H1 (cell line): ENCODE results near the gene MAGI1. TPM values are rescaled to one million over a fixed set of nuclear protein-coding genes. Genes with fewer than 3 reads are reported as not detected.

Experiments
- CTCF ChIA-PET: fragments of 300-600 bp; sonication (Branson Sonifier 250); formaldehyde crosslinking; loops from one replicate; lab custom pipeline; 2021; ENCODE audit not compliant: partially characterized antibody; lab: Charles Lee
- POLR2A ChIA-PET: fragments of 300-600 bp; sonication (Branson Sonifier 250); formaldehyde crosslinking; loops from one replicate; lab custom pipeline; 2021; ENCODE audit warnings: inconsistent platforms; ENCODE audit not compliant: partially characterized antibody; lab: Charles Lee
- DNase-seq, 2 experiments: peaks; one replicate each; pipeline versions ENCODE4 v3.0.0 to v3.0.0-alpha.2; 2010 to 2022; ENCODE audit warnings: low spot score in 2 of 2, low read depth in 1 of 2, mixed read lengths in 1 of 2
- FAIRE-seq: peaks from 2 replicates; lab custom pipeline; 2011; peaks lifted over from hg19 to GRCh38; lab: Jason Lieb, UNC
- H2AFZ ChIP-seq: 2 replicates; pipeline ENCODE4 v1.8.1; 2012; ENCODE audit warnings: low read length, inconsistent platforms
- H2AK5ac ChIP-seq: 2 replicates; pipeline ENCODE4 v1.6.1; 2013; ENCODE audit warnings: low read depth, low read length
- H2BK120ac ChIP-seq: replicated peaks from 2 replicates; pipeline ENCODE3; 2013; ENCODE audit warnings: low read depth, low read length, inconsistent platforms
- H2BK12ac ChIP-seq: 2 replicates; pipeline ENCODE4 v1.6.1; 2013; ENCODE audit warnings: low read depth, low read length
- H2BK15ac ChIP-seq: 2 replicates; pipeline ENCODE4 v1.6.1; 2013; ENCODE audit warnings: low read length
- H2BK20ac ChIP-seq: 2 replicates; pipeline ENCODE4 v1.6.1; 2013; ENCODE audit warnings: low read length
- H2BK5ac ChIP-seq: 2 replicates; pipeline ENCODE4 v1.6.1; 2013; ENCODE audit warnings: low read depth, low read length
- H3K14ac ChIP-seq: 2 replicates; pipeline ENCODE4 v1.6.1; 2013; ENCODE audit warnings: inconsistent platforms; ENCODE audit not compliant: insufficient read length
- H3K18ac ChIP-seq: 2 replicates; pipeline ENCODE4 v1.6.1; 2013; ENCODE audit warnings: low read length; ENCODE audit errors: extremely low read depth
- H3K23ac ChIP-seq: 2 replicates; pipeline ENCODE4 v1.6.1; 2013; ENCODE audit warnings: inconsistent platforms; ENCODE audit not compliant: insufficient read length
- H3K23me2 ChIP-seq: 2 replicates; pipeline ENCODE4 v1.6.1; 2013; ENCODE audit warnings: low read depth, low read length
- H3K27ac ChIP-seq: 2 replicates; pipeline ENCODE4 v1.6.1; 2011; ENCODE audit warnings: low read depth, low read length, inconsistent platforms
- H3K27me3 ChIP-seq, 4 experiments: replicated peaks in 1 of 4; 1 replicate in 1 of 4; 2 replicates in 3 of 4; pipeline versions ENCODE4 v1.6.1 to v1.8.1; 2011 to 2013; ENCODE audit warnings: low read length in 3 of 4, mild to moderate bottlenecking in 3 of 4, inconsistent platforms in 2 of 4, mixed read lengths in 2 of 4, moderate library complexity in 1 of 4; ENCODE audit not compliant: control insufficient read depth in 3 of 4, insufficient read depth in 3 of 4; ENCODE audit errors: extremely low read depth in 1 of 4
- H3K36me3 ChIP-seq, 4 experiments: 2 replicates each; pipeline versions ENCODE4 v1.6.1 to v1.8.1; 2011 to 2013; ENCODE audit warnings: mild to moderate bottlenecking in 4 of 4, low read length in 3 of 4, moderate library complexity in 2 of 4, control low read depth in 1 of 4, inconsistent platforms in 1 of 4; ENCODE audit not compliant: insufficient read depth in 4 of 4, control insufficient read depth in 2 of 4
- H3K4ac ChIP-seq: replicated peaks from 2 replicates; pipeline ENCODE3; 2013; ENCODE audit warnings: low read length, low read depth, mixed read lengths, inconsistent platforms; ENCODE audit not compliant: insufficient read length
- H3K4me1 ChIP-seq, 4 experiments: replicated peaks in 1 of 4; 1 replicate in 1 of 4; 2 replicates in 3 of 4; pipeline versions ENCODE4 v1.6.1 to v1.8.1; 2011 to 2013; ENCODE audit warnings: low read length in 3 of 4, inconsistent platforms in 2 of 4, mixed read lengths in 1 of 4; ENCODE audit not compliant: insufficient read depth in 4 of 4, control insufficient read depth in 3 of 4
- H3K4me2 ChIP-seq, 2 experiments: 2 replicates each; pipeline versions ENCODE4 v1.6.1 to v1.8.1; 2011 to 2013; ENCODE audit warnings: low read depth in 2 of 2, low read length in 2 of 2, control low read depth in 1 of 2, inconsistent platforms in 1 of 2, mild to moderate bottlenecking in 1 of 2; ENCODE audit not compliant: insufficient read depth in 1 of 2
- H3K4me3 ChIP-seq, 4 experiments: fragments of 200-600, 300-600 bp in 1 of 4; sonication (generic), shearing (Covaris generic), sonication (Bioruptor Twin) in 1 of 4; 2 replicates each; pipeline versions ENCODE4 v1.5.1 to v1.8.1; 2011 to 2016; ENCODE audit warnings: low read length in 4 of 4, low read depth in 3 of 4, control low read depth in 2 of 4, inconsistent platforms in 2 of 4, mild to moderate bottlenecking in 2 of 4, mixed read lengths in 1 of 4, moderate library complexity in 1 of 4; ENCODE audit not compliant: insufficient read depth in 2 of 4; ENCODE audit errors: extremely low read depth in 1 of 4
- H3K56ac ChIP-seq: replicated peaks from 2 replicates; pipeline ENCODE3; 2013; ENCODE audit warnings: low read depth, mild to moderate bottlenecking, mixed read lengths, low read length, inconsistent platforms; ENCODE audit not compliant: insufficient read length
- H3K79me1 ChIP-seq: 2 replicates; pipeline ENCODE4 v1.6.1; 2013; ENCODE audit warnings: low read depth, low read length, control low read depth
- H3K79me2 ChIP-seq, 2 experiments: 2 replicates each; pipeline versions ENCODE4 v1.6.1 to v1.8.1; 2012 to 2013; ENCODE audit warnings: low read length in 2 of 2, mild to moderate bottlenecking in 2 of 2, inconsistent platforms in 1 of 2; ENCODE audit not compliant: insufficient read depth in 2 of 2, control insufficient read depth in 1 of 2
- H3K9ac ChIP-seq, 4 experiments: replicated peaks in 1 of 4; 1 replicate in 1 of 4; 2 replicates in 3 of 4; pipeline versions ENCODE4 v1.6.1 to v1.8.1; 2011 to 2013; ENCODE audit warnings: low read depth in 3 of 4, low read length in 3 of 4, control low read depth in 2 of 4, mild to moderate bottlenecking in 2 of 4, moderate library complexity in 2 of 4, inconsistent platforms in 1 of 4; ENCODE audit errors: extremely low read depth in 1 of 4
- H3K9me3 ChIP-seq, 2 experiments: 2 replicates each; pipeline versions ENCODE4 v1.6.1 to v1.8.1; 2012 to 2013; ENCODE audit warnings: mild to moderate bottlenecking in 2 of 2, moderate library complexity in 2 of 2, control low read depth in 1 of 2, inconsistent platforms in 1 of 2, low read depth in 1 of 2, low read length in 1 of 2, mixed read lengths in 1 of 2; ENCODE audit not compliant: insufficient read depth in 2 of 2
- H4K20me1 ChIP-seq, 2 experiments: replicated peaks in 1 of 2; 2 replicates each; pipeline versions ENCODE3 to v1.8.1; 2011 to 2013; ENCODE audit warnings: inconsistent platforms in 2 of 2, low read length in 2 of 2, mild to moderate bottlenecking in 1 of 2; ENCODE audit not compliant: insufficient read depth in 2 of 2, control insufficient read depth in 1 of 2
- H4K5ac ChIP-seq: 2 replicates; pipeline ENCODE4 v1.6.1; 2013; ENCODE audit warnings: low read length, low read depth, mixed read lengths, inconsistent platforms; ENCODE audit not compliant: insufficient read length
- H4K8ac ChIP-seq: 2 replicates; pipeline ENCODE4 v1.8.0; 2013; ENCODE audit warnings: mild to moderate bottlenecking, moderate library complexity, low read length, inconsistent platforms; ENCODE audit not compliant: insufficient read depth; ENCODE audit errors: extremely low read depth
- H4K91ac ChIP-seq: replicated peaks from 2 replicates; pipeline ENCODE3; 2013; ENCODE audit warnings: low read length, mixed read lengths, inconsistent platforms; ENCODE audit not compliant: insufficient read length
- JUND ChIP-seq: IDR thresholded peaks from 2 replicates; pipeline ENCODE4 v1.6.1; 2011; ENCODE audit warnings: mild to moderate bottlenecking, improper control_type of control experiment, low read length
- KDM4A ChIP-seq: IDR thresholded peaks from one replicate; pipeline ENCODE4 v1.7.1; 2012; ENCODE audit warnings: low read depth, mild to moderate bottlenecking, moderate library complexity, low read length, inconsistent platforms; ENCODE audit not compliant: severe bottlenecking
- POLR2AphosphoS5 ChIP-seq: IDR thresholded peaks from 2 replicates; pipeline ENCODE4 v1.6.1; 2011; ENCODE audit warnings: low read depth, low read length
- RXRA ChIP-seq: IDR thresholded peaks from 2 replicates; pipeline ENCODE4 v1.6.1; 2011; ENCODE audit warnings: low read depth, mild to moderate bottlenecking, low read length, moderate library complexity; ENCODE audit not compliant: insufficient read depth
- SIX5 ChIP-seq: IDR thresholded peaks from 2 replicates; pipeline ENCODE4 v1.6.1; 2011; ENCODE audit warnings: mild to moderate bottlenecking, low read depth, low read length
- TBP ChIP-seq: IDR thresholded peaks from 2 replicates; pipeline ENCODE4 v1.6.1; 2011; ENCODE audit warnings: low read depth, low read length, improper control_type of control experiment
- YY1 ChIP-seq: IDR thresholded peaks from 2 replicates; pipeline ENCODE4 v1.6.1; 2011; ENCODE audit warnings: low read depth, mild to moderate bottlenecking, low read length
- WGBS, 2 experiments: shearing (Covaris generic) in 1 of 2; methylation state at CpG; one replicate each; pipeline versions ENCODE4 v1.1.6 to v1.1.7; 2013 to 2015; ENCODE audit warnings: low lambda C conversion rate in 2 of 2, mixed read lengths in 2 of 2, inconsistent platforms in 1 of 2, low coverage in 1 of 2, missing lambda C conversion rate in 1 of 2; ENCODE audit not compliant: insufficient replicate concordance in 2 of 2, insufficient coverage in 1 of 2, insufficient read length in 1 of 2; ENCODE audit errors: extremely low coverage in 1 of 2, missing lambda C conversion rate in 1 of 2; 5-methylcytosine and 5-hydroxymethylcytosine counted together
- polyA plus RNA-seq, 7 experiments: library from polyadenylated mRNA; depleted of rRNA in 3 of 7; stranded (reverse) in 5 of 7; unstranded in 2 of 7; fragments of >200 nt in 5 of 7; fragments of 200-250 nt in 2 of 7; gene quantifications; 1 replicate in 5 of 7; 2 replicates in 1 of 7; 4 replicates in 1 of 7; pipeline versions ENCODE4 v1.2.1 to v1.2.3, GENCODE V29; 2011 to 2013; ENCODE audit warnings: missing spikeins in 2 of 7, mixed read lengths in 2 of 7
- total RNA-seq: library from RNA; stranded (reverse); fragmentation: NEBNext Ultra II Directional; extraction: Animal tissue kit (Norgen Biotek cat#: 25700); gene quantifications from 2 replicates; pipeline ENCODE4 v1.2.1, GENCODE V29; 2021

Gene MAGI1
- total and polyA plus RNA-seq, 2 of the 8 experiments (the other 6 are each of a cell fraction or from before 2014, with no cell fraction given): 19.8 to 78.0 TPM

DNA sequence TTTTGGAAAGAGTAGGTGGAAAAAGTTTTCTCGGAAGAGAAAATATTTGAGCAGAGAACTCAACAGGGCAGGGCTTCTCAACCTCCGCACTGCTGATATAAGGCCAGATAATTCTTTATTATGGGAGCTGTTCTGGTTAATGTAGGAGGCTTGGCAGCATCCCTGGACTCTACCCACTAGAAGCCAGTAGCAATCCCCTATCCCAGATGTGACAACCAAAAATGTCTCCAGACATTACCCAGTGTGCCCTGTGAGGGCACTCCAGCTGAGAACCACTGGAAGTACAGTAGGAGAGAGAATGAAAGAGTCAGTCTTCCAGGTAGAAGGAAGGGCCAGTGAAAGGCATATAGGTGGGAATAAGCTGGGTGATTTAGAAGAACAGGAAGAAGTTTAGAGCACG lies 703.1 kb downstream of the MAGI1 start:
- ChIA-PET POLR2A (no interaction called here), CTCF (interaction anchor here (0.7 to 3.2 kb wide), 11 partner anchors 11 to 804 kb away, joined by 3 to 17 read pairs (median 8); no protein-coding TSS in a partner anchor)
- H3K4ac ChIP-seq: no peak overlapping the region
- no peak overlapping the region for H2BK5ac ChIP-seq
- H2AFZ ChIP-seq: no peak overlapping the region
- no peak overlapping the region for H4K5ac ChIP-seq
- H2AK5ac ChIP-seq: no peak overlapping the region
- H4K8ac ChIP-seq: no peak overlapping the region
- no peaks in the 10 kb centered on the region for H3K36me3 ChIP-seq
- TF ChIP-seq JUND (no peak), YY1 (no peak), RXRA (no peak), POLR2AphosphoS5 (no peak), TBP (no peak), KDM4A (no peak), SIX5 (no peak)
- H2BK12ac ChIP-seq: no peak overlapping the region
- H3K79me2 ChIP-seq: no peaks in the 10 kb centered on the region
- no peak overlapping the region for H3K4me3 ChIP-seq
- no peak overlapping the region for H3K23ac ChIP-seq
- H3K27me3 ChIP-seq: no peaks in the 10 kb centered on the region
- H3K4me1 ChIP-seq: peaks cover 0 to 5% (median 0%) of the 10 kb centered on the region in 4 experiments; a peak in 1 of 7 replicates
- H3K4me2 ChIP-seq: no peak overlapping the region
- no peak overlapping the region for H2BK120ac ChIP-seq
- H3K18ac ChIP-seq: no peak overlapping the region
- H2BK15ac ChIP-seq: no peak overlapping the region
- no peaks in the 10 kb centered on the region for H3K9me3 ChIP-seq
- no peak overlapping the region for H3K9ac ChIP-seq
- no peaks in the 10 kb centered on the region for H3K79me1 ChIP-seq
- no peak overlapping the region for H4K91ac ChIP-seq
- no peak overlapping the region for H3K56ac ChIP-seq
- no peak overlapping the region for H3K14ac ChIP-seq
- no peak overlapping the region for H2BK20ac ChIP-seq
- no peaks in the 10 kb centered on the region for H3K23me2 ChIP-seq
- H4K20me1 ChIP-seq: no peaks in the 10 kb centered on the region
- no peak overlapping the region for H3K27ac ChIP-seq
- no peak for FAIRE-seq
- no peak for DNase-seq
- WGBS, 2 experiments: 92% methylated on average over 3 of the region's 3 CpGs; no CpG with 5 or more reads in 1 of the 2 experiments
